Measurements from ENCODE around the gene CD40. TPM values are rescaled to one million over a fixed set of nuclear protein-coding genes. Genes with fewer than 3 reads are reported as not detected.

The CD40 gene
- total RNA-seq, 1 experiment from 2014 or later = 1.5 TPM

- H3K36me3 Mint-ChIP-seq (ENCODE audit: insufficient read depth, unreplicated experiment) = no peaks in the 10 kb centered on the region
- no peaks in the 10 kb centered on the region for H3K4me1 Mint-ChIP-seq (ENCODE audit: insufficient read depth, unreplicated experiment)
- H3K9me3 Mint-ChIP-seq (ENCODE audit: unreplicated experiment) = no peaks in the 10 kb centered on the region
- POLR2A ChIA-PET = interaction anchor here (0.6 to 1.0 kb wide), 2 partner anchors 25 to 190 kb away, joined by 3 read pairs; no protein-coding TSS in a partner anchor
- TF ChIP-seq CTCF (IDR thresholded peaks at IDR 0.05; ENCODE audit: unreplicated experiment) = peak; percentile 14
- peaks cover 77% of the 10 kb centered on the region for H3K27me3 Mint-ChIP-seq (ENCODE audit: insufficient read depth, unreplicated experiment)
- no peak overlapping the region for H3K27ac Mint-ChIP-seq (ENCODE audit: low read depth, unreplicated experiment)
- CTCF ChIA-PET = no interaction called here
- no peak overlapping the region for H3K4me3 Mint-ChIP-seq (ENCODE audit: unreplicated experiment)
- DNase-seq (ENCODE audit: unreplicated experiment) = peak; percentile 16
- no TSS peak for BruUV-seq (replicated peaks)
- intact Hi-C loops (cut with micrococcal nuclease) = no loop called here
These were observed 56.5 kb downstream of the CD40 start for GRCh38 chr20:46174469-46175126.

GRCh38 chr20:46175127-46175494, 57.0 kb downstream of the CD40 start:
- H3K27me3 Mint-ChIP-seq (ENCODE audit: insufficient read depth, unreplicated experiment) = peaks cover 72% of the 10 kb centered on the region
- DNase-seq (ENCODE audit: unreplicated experiment) = no peak
- intact Hi-C loops (cut with micrococcal nuclease) = no loop called here
- ChIA-PET CTCF (interaction anchor here (0.6 kb wide), 1 partner anchor 25 kb away, joined by 3 read pairs; no protein-coding TSS in a partner anchor), POLR2A (interaction anchor here (0.6 to 1.0 kb wide), 3 partner anchors 17 to 189 kb away, joined by 3 read pairs; no protein-coding TSS in a partner anchor)
- H3K4me3 Mint-ChIP-seq (ENCODE audit: unreplicated experiment) = no peak overlapping the region
- TF ChIP-seq CTCF (IDR thresholded peaks at IDR 0.05; ENCODE audit: unreplicated experiment) = no peak
- no peaks in the 10 kb centered on the region for H3K9me3 Mint-ChIP-seq (ENCODE audit: unreplicated experiment)
- no peaks in the 10 kb centered on the region for H3K4me1 Mint-ChIP-seq (ENCODE audit: insufficient read depth, unreplicated experiment)
- no peak overlapping the region for H3K27ac Mint-ChIP-seq (ENCODE audit: low read depth, unreplicated experiment)
- H3K36me3 Mint-ChIP-seq (ENCODE audit: insufficient read depth, unreplicated experiment) = no peaks in the 10 kb centered on the region
- no TSS peak for BruUV-seq (replicated peaks)

- Mint-ChIP-seq H3K36me3 (ENCODE audit: insufficient read depth, unreplicated experiment) (no peaks in the 10 kb centered on the region), H3K4me1 (ENCODE audit: insufficient read depth, unreplicated experiment) (no peaks in the 10 kb centered on the region), H3K4me3 (ENCODE audit: unreplicated experiment) (no peak overlapping the region), H3K27ac (ENCODE audit: low read depth, unreplicated experiment) (no peak overlapping the region), H3K9me3 (ENCODE audit: unreplicated experiment) (no peaks in the 10 kb centered on the region), H3K27me3 (ENCODE audit: insufficient read depth, unreplicated experiment) (peaks cover 69% of the 10 kb centered on the region)
- ChIA-PET CTCF (no interaction called here), POLR2A (no interaction called here)
- DNase-seq (ENCODE audit: unreplicated experiment) = no peak
- no peak for TF ChIP-seq CTCF (IDR thresholded peaks at IDR 0.05; ENCODE audit: unreplicated experiment)
- intact Hi-C loops (cut with micrococcal nuclease) = no loop called here
- BruUV-seq (replicated peaks) = no TSS peak
These were observed 58.7 kb downstream of the CD40 start for GRCh38 chr20:46176739-46177378.

GRCh38 chr20:46177768-46178167, 59.7 kb downstream of the CD40 start:
- no peak for DNase-seq (ENCODE audit: unreplicated experiment)
- no peaks in the 10 kb centered on the region for H3K36me3 Mint-ChIP-seq (ENCODE audit: insufficient read depth, unreplicated experiment)
- H3K9me3 Mint-ChIP-seq (ENCODE audit: unreplicated experiment) = no peaks in the 10 kb centered on the region
- ChIA-PET CTCF (interaction anchor here (0.6 to 0.7 kb wide), 2 partner anchors 213 to 473 kb away, joined by 3 to 4 read pairs; no protein-coding TSS in a partner anchor), POLR2A (no interaction called here)
- H3K27me3 Mint-ChIP-seq (ENCODE audit: insufficient read depth, unreplicated experiment) = peaks cover 67% of the 10 kb centered on the region
- intact Hi-C loops (cut with micrococcal nuclease) = no loop called here
- BruUV-seq (replicated peaks) = no TSS peak
- no peak for TF ChIP-seq CTCF (IDR thresholded peaks at IDR 0.05; ENCODE audit: unreplicated experiment)
- no peak overlapping the region for H3K27ac Mint-ChIP-seq (ENCODE audit: low read depth, unreplicated experiment)
- no peaks in the 10 kb centered on the region for H3K4me1 Mint-ChIP-seq (ENCODE audit: insufficient read depth, unreplicated experiment)
- no peak overlapping the region for H3K4me3 Mint-ChIP-seq (ENCODE audit: unreplicated experiment)

Measured in MCF 10A (cell line).